ENCODE data around the gene ERP29. TPM values are rescaled to one million over a fixed set of nuclear protein-coding genes. Genes with fewer than 3 reads are reported as not detected.

ERP29 gene
- total and polyA plus RNA-seq, 2 experiments from 2014 or later = 105 to 131 TPM

GRCh38 chr12:112011685-112012084 lies 1.5 kb upstream of the ERP29 start:
- TF ChIP-seq CTCF (IDR thresholded peaks at IDR 0.05; ENCODE audit: low read depth, low read length) = no peak
- no peak for DNase-seq (ENCODE audit: low read depth in 1 of 2, low spot score in 1 of 2)
- Histone ChIP-seq H3K4me3 (peak overlapping the region; percentile 78), H3K4me1 (ENCODE audit: low read depth) (peaks cover 10% of the 10 kb centered on the region), H3K27me3 (no peaks in the 10 kb centered on the region), H3K27ac (peak overlapping the region; percentile 93), H3K9me3 (ENCODE audit: low read depth) (no peaks in the 10 kb centered on the region), H3K36me3 (peaks cover 6% of the 10 kb centered on the region)

- Histone ChIP-seq H3K4me1 (ENCODE audit: low read depth) (peaks cover 10% of the 10 kb centered on the region), H3K4me3 (peak overlapping the region; percentile 78), H3K36me3 (peaks cover 6% of the 10 kb centered on the region), H3K27ac (peak overlapping the region; percentile 96), H3K9me3 (ENCODE audit: low read depth) (no peaks in the 10 kb centered on the region), H3K27me3 (no peaks in the 10 kb centered on the region)
- DNase-seq (ENCODE audit: low read depth in 1 of 2, low spot score in 1 of 2) = peak; percentile 74 to 84
- TF ChIP-seq CTCF (IDR thresholded peaks at IDR 0.05; ENCODE audit: low read depth, low read length) = no peak
These were observed 576 bp downstream of the ERP29 start for GRCh38 chr12:112013601-112014402.

- no peak overlapping the region for H3K27ac ChIP-seq
- TF ChIP-seq CTCF (IDR thresholded peaks at IDR 0.05; ENCODE audit: low read depth, low read length) = no peak
- no peak overlapping the region for H3K4me3 ChIP-seq
- DNase-seq (ENCODE audit: low read depth in 1 of 2, low spot score in 1 of 2) = no peak
- H3K36me3 ChIP-seq = peaks cover 8% of the 10 kb centered on the region
- no peaks in the 10 kb centered on the region for H3K9me3 ChIP-seq (ENCODE audit: low read depth)
- no peaks in the 10 kb centered on the region for H3K27me3 ChIP-seq
- H3K4me1 ChIP-seq (ENCODE audit: low read depth) = peaks cover 10% of the 10 kb centered on the region
These were observed 2.7 kb downstream of the ERP29 start for GRCh38 chr12:112015938-112016337.

GRCh38 chr12:112017041-112017440 lies 3.8 kb downstream of the ERP29 start:
- Histone ChIP-seq H3K27ac (no peak overlapping the region), H3K4me3 (no peak overlapping the region), H3K9me3 (ENCODE audit: low read depth) (no peaks in the 10 kb centered on the region), H3K36me3 (peaks cover 8% of the 10 kb centered on the region), H3K4me1 (ENCODE audit: low read depth) (peaks cover 2% of the 10 kb centered on the region), H3K27me3 (no peaks in the 10 kb centered on the region)
- DNase-seq (ENCODE audit: low read depth in 1 of 2, low spot score in 1 of 2) = no peak
- TF ChIP-seq CTCF (IDR thresholded peaks at IDR 0.05; ENCODE audit: low read depth, low read length) = no peak

GRCh38 chr12:112018571-112019237 lies 5.5 kb downstream of the ERP29 start:
- Histone ChIP-seq H3K4me1 (ENCODE audit: low read depth) (no peaks in the 10 kb centered on the region), H3K36me3 (peaks cover 21% of the 10 kb centered on the region)

More at GRCh38 chr12:112018571-112019237, 5.5 kb downstream of the ERP29 start:
- Histone ChIP-seq H3K27me3 (no peaks in the 10 kb centered on the region), H3K9me3 (ENCODE audit: low read depth) (no peaks in the 10 kb centered on the region), H3K4me3 (no peak overlapping the region), H3K27ac (no peak overlapping the region)
- peak in 1 of 2 donors; percentile 87 for DNase-seq (ENCODE audit: low read depth in 1 of 2, low spot score in 1 of 2)
- no peak for TF ChIP-seq CTCF (IDR thresholded peaks at IDR 0.05; ENCODE audit: low read depth, low read length)
